A673 (cell line): ENCODE results near the gene ADAMTS2. TPM values are rescaled to one million over a fixed set of nuclear protein-coding genes. Genes with fewer than 3 reads are reported as not detected.

Experiments used
- BruUV-seq: library from RNA; stranded (reverse); fragments of 400-500 nt; replicated peaks from 2 replicates; lab custom pipeline; 2021; lab: Mats Ljungman, UMichigan
- CTCF ChIA-PET: fragments of 300-600 bp; sonication (Branson Sonifier 250); formaldehyde crosslinking; loops from one replicate; lab custom pipeline; 2022; ENCODE audit warnings: antibody characterized with exemption; lab: Charles Lee
- POLR2A ChIA-PET: fragments of 300-600 bp; sonication (Branson Sonifier 250); formaldehyde crosslinking; loops from one replicate; lab custom pipeline; 2022; ENCODE audit warnings: antibody characterized with exemption; ENCODE audit not compliant: low non-redundant PET; lab: Charles Lee
- DNase-seq: peaks from one replicate; pipeline ENCODE4 v3.0.0-alpha.2; 2015; ENCODE audit warnings: low spot score
- H3K27ac ChIP-seq: fragments of 200-600 bp; sonication (generic); 2 replicates; pipeline ENCODE4 v1.5.1; 2016; ENCODE audit warnings: mixed run types, low read depth, mild to moderate bottlenecking, mixed read lengths, antibody characterized with exemption, low read length; ENCODE audit not compliant: poor library complexity, severe bottlenecking
- H3K27me3 ChIP-seq: fragments of 200-600 bp; sonication (generic); replicated peaks from 2 replicates; pipeline ENCODE4 v1.6.1; 2017; ENCODE audit warnings: mixed run types, low read depth, mild to moderate bottlenecking, mixed read lengths, antibody characterized with exemption, low read length; ENCODE audit not compliant: insufficient read depth, poor library complexity
- H3K36me3 ChIP-seq: fragments of 200-600 bp; sonication (generic); 2 replicates; pipeline ENCODE4 v1.6.1; 2016; ENCODE audit warnings: mixed run types, mild to moderate bottlenecking, mixed read lengths, antibody characterized with exemption, low read length; ENCODE audit not compliant: insufficient read depth, poor library complexity, severe bottlenecking
- H3K4me1 ChIP-seq: fragments of 200-600 bp; sonication (generic); 2 replicates; pipeline ENCODE4 v1.6.1; 2017; ENCODE audit warnings: mixed run types, mild to moderate bottlenecking, mixed read lengths, antibody characterized with exemption, low read length; ENCODE audit not compliant: insufficient read depth, poor library complexity, severe bottlenecking
- H3K4me3 ChIP-seq: fragments of 200-600 bp; sonication (generic); 2 replicates; pipeline ENCODE4 v1.5.1; 2016; ENCODE audit warnings: low read depth, mixed run types, mild to moderate bottlenecking, mixed read lengths, low read length; ENCODE audit not compliant: poor library complexity, severe bottlenecking
- H3K9me3 ChIP-seq: fragments of 200-600 bp; sonication (generic); 2 replicates; pipeline ENCODE4 v1.6.1; 2016; ENCODE audit warnings: mixed run types, low read depth, mild to moderate bottlenecking, mixed read lengths, antibody characterized with exemption, low read length; ENCODE audit not compliant: poor library complexity, severe bottlenecking
- CTCF ChIP-seq: fragments of 300-800, 200-600 bp; sonication (generic); conservative IDR thresholded peaks from 2 replicates; pipeline ENCODE4 v1.5.1; 2017; ENCODE audit warnings: low read depth, mild to moderate bottlenecking, antibody characterized with exemption, low read length, moderate library complexity, mixed read lengths
- EZH2 ChIP-seq: fragments of 200-600 bp; sonication (generic); IDR thresholded peaks from 2 replicates; pipeline ENCODE4 v1.6.1; 2017; ENCODE audit warnings: borderline replicate concordance, low read depth, mild to moderate bottlenecking, mixed read lengths, antibody characterized with exemption, low read length; ENCODE audit not compliant: poor library complexity, severe bottlenecking
- intact Hi-C: fragments of 100-400 bp; cut with micrococcal nuclease; formaldehyde crosslinking; loops from one replicate; pipeline ENCODE4 v1.10.0; 2022; ENCODE audit not compliant: unreplicated experiment
- total RNA-seq: library from RNA; stranded (reverse); gene quantifications from 2 replicates; pipeline ENCODE4 v1.2.3, GENCODE V29; 2021

ADAMTS2 gene
- total RNA-seq, 1 experiment from 2014 or later: 0.39 TPM

- Histone ChIP-seq H3K4me3 (peak overlapping the region; percentile 23), H3K4me1 (no peaks in the 10 kb centered on the region), H3K27me3 (no peaks in the 10 kb centered on the region), H3K36me3 (no peaks in the 10 kb centered on the region), H3K9me3 (no peaks in the 10 kb centered on the region), H3K27ac (no peak overlapping the region)
- POLR2A ChIA-PET: interaction anchor here (0.6 kb wide), 1 partner anchor 1750 kb away, joined by 4 read pairs; no protein-coding TSS in a partner anchor
- DNase-seq: no peak
- no TSS peak for BruUV-seq
- intact Hi-C loops: no loop called here
- TF ChIP-seq CTCF (no peak), EZH2 (no peak)
- CTCF ChIA-PET: interaction anchor here (0.6 kb wide), 1 partner anchor 151 kb away, joined by 4 read pairs; no protein-coding TSS in a partner anchor
These were observed 178.9 kb downstream of the ADAMTS2 start for GRCh38 chr5:179166171-179166885.

GRCh38 chr5:179165421-179166170, 179.7 kb downstream of the ADAMTS2 start:
- TF ChIP-seq EZH2 (no peak), CTCF (no peak)
- Histone ChIP-seq H3K27ac (no peak overlapping the region), H3K36me3 (no peaks in the 10 kb centered on the region), H3K9me3 (no peaks in the 10 kb centered on the region), H3K4me1 (no peaks in the 10 kb centered on the region), H3K27me3 (no peaks in the 10 kb centered on the region), H3K4me3 (no peak overlapping the region)
- ChIA-PET POLR2A (no interaction called here), CTCF (no interaction called here)
- intact Hi-C loops: no loop called here
- DNase-seq: no peak
- BruUV-seq: no TSS peak

GRCh38 chr5:179164331-179165311, 180.6 kb downstream of the ADAMTS2 start:
- no peak for DNase-seq
- Histone ChIP-seq H3K27ac (no peak overlapping the region), H3K4me3 (no peak overlapping the region), H3K36me3 (no peaks in the 10 kb centered on the region), H3K4me1 (no peaks in the 10 kb centered on the region), H3K9me3 (no peaks in the 10 kb centered on the region), H3K27me3 (no peaks in the 10 kb centered on the region)
- TF ChIP-seq EZH2: no peak
- TF ChIP-seq CTCF: no peak
- ChIA-PET POLR2A (no interaction called here), CTCF (no interaction called here)
- intact Hi-C loops: no loop called here
- no TSS peak for BruUV-seq
